GM21723 (cell line): ENCODE results near the gene TPH2.

Experiments
- ATAC-seq: cut with Tn5 transposase; IDR thresholded peaks from one replicate; pipeline ENCODE4 v1.9.1; 2021; ENCODE audit warnings: mild to moderate bottlenecking, moderate library complexity; ENCODE audit not compliant: unreplicated experiment

Gene TPH2

DNA sequence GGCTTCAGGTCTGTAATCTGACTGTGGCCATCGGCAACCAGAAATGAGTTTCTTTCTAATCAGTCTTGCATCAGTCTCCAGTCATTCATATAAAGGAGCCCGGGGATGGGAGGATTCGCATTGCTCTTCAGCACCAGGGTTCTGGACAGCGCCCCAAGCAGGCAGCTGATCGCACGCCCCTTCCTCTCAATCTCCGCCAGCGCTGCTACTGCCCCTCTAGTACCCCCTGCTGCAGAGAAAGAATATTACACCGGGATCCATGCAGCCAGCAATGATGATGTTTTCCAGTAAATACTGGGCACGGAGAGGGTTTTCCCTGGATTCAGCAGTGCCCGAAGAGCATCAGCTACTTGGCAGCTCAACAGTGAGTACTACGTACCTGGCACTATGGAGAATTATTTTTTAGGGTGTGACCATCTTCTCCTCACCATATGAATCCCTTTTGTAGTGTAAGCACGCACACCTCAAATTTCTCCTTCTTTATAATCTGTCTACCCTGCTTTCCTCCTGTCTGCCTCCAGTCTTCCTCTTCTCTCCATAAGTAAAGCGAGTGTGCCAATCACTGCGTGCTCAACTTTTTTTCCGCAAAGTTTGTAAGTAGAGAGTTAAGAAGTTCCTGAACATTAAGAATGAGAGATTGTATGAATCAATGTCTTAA is at the start of gene TPH2:
TPH2 (plus strand) TSS at position 118 of the 658 bp plus-strand sequence; CDS start at position 260, 142 bp downstream.
- peak; percentile 76 for ATAC-seq

- no peak for ATAC-seq
Observed at GRCh38 chr12:71890475-71890874, 48.2 kb upstream of the TPH2 start.

- no peak for ATAC-seq
Observed at GRCh38 chr12:71892059-71892458, 46.6 kb upstream of the TPH2 start.

GRCh38 chr12:71896205-71896882 is 42.3 kb upstream of the TPH2 start:
- no peak for ATAC-seq

DNA sequence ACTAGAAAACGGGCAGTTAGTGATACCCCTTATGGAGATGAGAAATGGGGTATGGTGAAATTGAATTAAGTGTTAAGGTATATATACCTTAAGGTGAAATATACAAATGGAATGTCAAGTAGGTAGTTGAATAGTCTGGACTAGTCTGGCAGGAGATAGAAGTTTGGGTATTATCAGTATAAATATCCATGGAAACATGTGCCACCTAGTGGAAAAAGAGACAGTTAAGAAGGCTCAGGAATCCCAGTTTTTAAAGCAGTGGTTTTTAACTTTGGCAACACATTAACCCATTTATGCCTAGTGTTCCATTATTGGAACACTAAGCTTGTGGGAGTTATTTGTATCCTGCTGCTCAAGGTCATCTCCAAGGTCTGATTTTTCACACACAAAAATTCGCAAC is 38.6 kb upstream of the TPH2 start:
- no peak for ATAC-seq

GRCh38 chr12:71904629-71905028 is 34.0 kb upstream of the TPH2 start:
- no peak for ATAC-seq

GRCh38 chr12:71935594-71935993 is 3.1 kb upstream of the TPH2 start:
- ATAC-seq: peak; percentile 82

- ATAC-seq: no peak
Observed at GRCh38 chr12:71940068-71940467, 1.4 kb downstream of the TPH2 start.

- ATAC-seq: no peak
Observed at GRCh38 chr12:71941174-71941573, 2.5 kb downstream of the TPH2 start.

- ATAC-seq: no peak
Observed at GRCh38 chr12:71942259-71942658, 3.6 kb downstream of the TPH2 start.

DNA sequence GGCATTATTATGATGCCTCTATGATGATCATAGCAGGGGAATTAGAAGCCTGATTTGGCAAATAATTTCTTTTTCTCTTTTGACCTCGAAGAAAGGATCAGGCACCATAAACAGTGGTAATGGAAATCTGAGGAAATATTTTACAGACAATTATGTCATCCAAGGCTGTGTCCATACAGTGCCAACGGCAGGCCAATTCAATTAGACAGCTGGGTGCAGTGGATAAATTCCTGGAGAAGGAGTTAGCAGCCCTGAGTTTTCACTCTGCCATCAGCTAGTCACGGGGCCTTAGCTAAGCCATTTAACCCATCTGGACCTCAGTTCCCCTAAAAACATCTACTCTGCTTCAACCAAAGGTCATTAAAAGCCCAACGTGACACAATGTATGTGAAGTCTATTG is 4.1 kb downstream of the TPH2 start:
- no peak for ATAC-seq

GRCh38 chr12:71945121-71945520 is 6.5 kb downstream of the TPH2 start:
- ATAC-seq: no peak

- ATAC-seq: no peak
Observed at GRCh38 chr12:71945883-71946282, 7.2 kb downstream of the TPH2 start.

DNA sequence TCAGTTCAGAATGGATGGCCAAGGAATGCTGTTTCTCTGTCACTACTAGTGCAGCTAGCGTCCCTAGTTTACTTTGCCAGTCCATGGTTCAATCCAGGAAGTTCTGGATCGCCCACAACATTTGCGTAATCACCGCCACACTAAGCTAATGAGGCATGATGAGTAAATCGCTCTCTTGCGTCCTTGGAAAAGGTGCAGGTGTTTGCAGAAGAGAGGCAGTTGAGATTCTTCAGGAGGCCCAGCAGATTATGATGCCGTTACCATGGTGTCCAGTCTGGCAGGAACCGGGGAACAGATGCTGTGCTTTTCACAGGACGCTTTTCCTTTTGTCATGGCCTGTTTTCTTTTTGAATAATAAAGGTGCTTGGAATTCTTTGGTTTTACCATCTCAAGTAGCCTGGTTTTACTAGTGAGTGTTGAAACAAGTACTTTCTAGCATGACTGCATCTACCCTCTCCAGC is 9.0 kb downstream of the TPH2 start:
- ATAC-seq: no peak

DNA sequence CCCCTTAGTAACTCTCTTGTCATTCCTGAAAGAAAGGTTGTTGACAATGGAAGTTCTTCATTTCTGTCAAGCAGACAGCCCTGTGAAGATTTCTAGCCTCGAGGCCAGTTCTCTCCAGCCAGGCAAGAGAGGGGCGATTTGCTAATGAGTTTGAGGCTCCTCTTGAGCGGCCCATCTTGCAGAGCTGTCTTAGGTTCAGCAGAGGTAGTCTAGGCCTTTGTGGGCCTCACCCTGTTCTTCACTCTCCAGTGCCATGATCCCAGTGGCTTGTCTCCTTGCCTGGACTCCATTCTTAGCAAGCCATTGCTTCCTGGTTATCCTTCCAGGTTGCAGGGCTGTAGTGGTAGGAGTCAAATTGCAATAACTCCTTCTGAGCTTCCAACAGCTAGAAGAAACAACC is 9.7 kb downstream of the TPH2 start:
- no peak for ATAC-seq

GRCh38 chr12:71949646-71950045 is 11.0 kb downstream of the TPH2 start:
- no peak for ATAC-seq

DNA sequence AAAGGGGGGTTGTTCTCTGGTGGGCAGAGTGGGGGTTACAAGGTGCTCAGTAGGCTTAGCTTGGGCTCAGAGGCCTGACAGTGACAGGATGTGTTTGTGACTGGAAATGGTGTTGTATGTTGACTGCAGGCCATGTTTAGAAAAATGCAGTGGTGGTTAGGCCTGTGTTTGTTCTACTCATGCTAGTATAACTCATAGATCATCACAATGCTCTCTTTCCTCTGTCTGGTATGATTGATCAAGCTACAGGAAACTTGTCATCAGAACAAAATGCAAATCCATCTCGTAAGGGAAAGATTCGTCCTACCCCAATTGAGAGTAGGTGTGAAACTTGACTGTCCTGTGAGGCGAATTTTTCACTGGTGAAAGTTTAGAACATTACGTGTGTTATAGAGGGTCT is 11.8 kb downstream of the TPH2 start:
- no peak for ATAC-seq

GRCh38 chr12:71950819-71951218 is 12.2 kb downstream of the TPH2 start:
- ATAC-seq: no peak

DNA sequence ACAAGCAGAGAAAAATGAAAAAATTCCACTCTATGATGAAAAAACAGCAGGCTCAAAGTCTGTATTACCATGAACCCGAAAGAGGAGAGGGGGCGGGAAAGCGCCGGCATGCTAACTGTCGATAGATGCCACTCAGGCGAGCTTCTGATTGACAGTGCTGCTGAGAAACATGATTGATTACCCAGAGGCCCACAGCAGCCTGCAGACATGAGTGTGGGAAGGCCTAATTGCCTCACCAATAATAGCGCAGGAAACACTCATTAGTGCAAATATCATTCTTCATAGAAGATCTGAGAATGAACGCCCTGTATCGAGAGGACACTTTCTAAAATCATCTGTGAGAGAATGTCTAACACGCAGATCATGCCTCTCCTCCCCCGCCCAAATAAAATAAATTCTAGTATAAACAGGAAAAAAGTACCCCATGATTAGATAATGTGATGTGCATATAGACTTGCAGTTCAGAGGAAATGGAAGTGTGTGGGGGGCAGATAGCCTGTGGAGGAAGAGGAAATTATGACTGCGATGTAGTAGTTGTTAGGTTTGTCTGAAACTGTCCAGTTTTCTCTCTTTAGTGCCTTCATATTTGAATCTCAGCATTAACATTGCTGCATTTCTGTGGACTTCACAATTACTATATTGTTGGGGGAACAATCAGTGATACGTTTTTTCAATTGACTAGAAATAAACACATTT is 15.6 kb downstream of the TPH2 start:
- ATAC-seq: no peak

- no peak for ATAC-seq
Observed at GRCh38 chr12:71954861-71955260, 16.2 kb downstream of the TPH2 start.

DNA sequence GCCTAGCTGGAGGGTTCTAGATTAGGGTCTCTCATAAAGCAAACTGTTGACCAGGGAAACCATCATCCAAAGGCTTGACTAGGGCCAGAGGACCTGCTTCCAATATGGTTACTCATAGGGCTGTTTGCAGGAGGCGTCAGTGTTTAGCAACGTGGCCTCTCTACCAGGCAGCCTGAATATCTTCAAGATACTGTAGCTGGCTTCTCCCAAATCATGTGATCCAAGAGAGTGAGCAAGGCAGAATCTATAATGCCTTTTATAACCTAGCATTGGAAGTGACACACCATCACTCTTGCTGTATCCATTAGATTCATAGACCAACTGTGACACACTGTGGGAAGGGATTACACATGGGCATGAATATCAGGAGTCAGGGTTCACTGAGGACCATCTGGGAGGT is 17.3 kb downstream of the TPH2 start:
- no peak for ATAC-seq

GRCh38 chr12:71958056-71958455 is 19.4 kb downstream of the TPH2 start:
- ATAC-seq: no peak
